ENCODE data around the gene STK33.

Gene STK33

GRCh38 chr11:8403310-8403709 lies 190.7 kb downstream of the STK33 start:
- DNase-seq = no peak

- DNase-seq = no peak
These were observed 201.1 kb downstream of the STK33 start for GRCh38 chr11:8392886-8393285.

- DNase-seq = no peak
These were observed 201.9 kb downstream of the STK33 start for GRCh38 chr11:8392166-8392565.

GRCh38 chr11:8390851-8391612 lies 203.0 kb downstream of the STK33 start:
- DNase-seq = no peak

- DNase-seq = no peak
These were observed 204.7 kb downstream of the STK33 start for GRCh38 chr11:8389029-8389996.

- no peak for DNase-seq
These were observed 206.3 kb downstream of the STK33 start for GRCh38 chr11:8387693-8388092.

GRCh38 chr11:8387141-8387540 lies 206.9 kb downstream of the STK33 start:
- DNase-seq = no peak

- DNase-seq = no peak
These were observed 207.7 kb downstream of the STK33 start for GRCh38 chr11:8386134-8386864.

- no peak for DNase-seq
These were observed 209.7 kb downstream of the STK33 start for GRCh38 chr11:8384199-8384821.

- DNase-seq = no peak
These were observed 210.4 kb downstream of the STK33 start for GRCh38 chr11:8383627-8384026.

GRCh38 chr11:8383227-8383626 lies 210.8 kb downstream of the STK33 start:
- DNase-seq = no peak

GRCh38 chr11:8382436-8383053 lies 211.5 kb downstream of the STK33 start:
- DNase-seq = no peak

- DNase-seq = no peak
These were observed 212.1 kb downstream of the STK33 start for GRCh38 chr11:8381871-8382396.

GRCh38 chr11:8381343-8381742 lies 212.7 kb downstream of the STK33 start:
- DNase-seq = no peak

- no peak for DNase-seq
These were observed 218.1 kb downstream of the STK33 start for GRCh38 chr11:8375932-8376331.

- no peak for DNase-seq
These were observed 218.6 kb downstream of the STK33 start for GRCh38 chr11:8375460-8375859.

- DNase-seq = no peak
These were observed 219.3 kb downstream of the STK33 start for GRCh38 chr11:8374716-8375115.

- DNase-seq = no peak
These were observed 220.3 kb downstream of the STK33 start for GRCh38 chr11:8373519-8374432.

- no peak for DNase-seq
These were observed 221.2 kb downstream of the STK33 start for GRCh38 chr11:8372641-8373381.

GRCh38 chr11:8371516-8371884 lies 222.5 kb downstream of the STK33 start:
- no peak for DNase-seq
